ENCODE data around the gene KLHL21.

DNA sequence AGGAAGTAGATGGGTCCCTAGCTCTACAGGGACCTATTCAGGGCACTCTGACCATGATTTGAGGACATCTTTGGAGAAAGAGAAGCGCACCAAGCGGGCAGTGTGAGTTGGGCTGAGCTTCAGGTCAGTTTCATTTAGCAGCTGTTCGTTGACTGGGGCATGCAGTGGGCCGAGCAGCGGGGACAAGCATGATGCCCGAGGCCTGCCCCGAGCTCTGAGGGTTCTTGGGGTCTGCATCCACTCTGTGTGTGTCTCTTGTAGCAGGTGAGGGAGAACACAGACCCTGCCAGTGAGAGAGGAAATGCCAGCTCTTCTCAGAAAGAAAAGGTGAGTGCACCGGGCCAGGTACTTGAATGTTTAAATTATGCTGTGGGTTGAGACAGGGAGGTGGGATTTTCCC is 27.4 kb upstream of the KLHL21 start:
- TF ChIP-seq GATA3 (IDR thresholded peaks at IDR 0.05; ENCODE audit: low read depth, low read length) (no peak), GATA2 (IDR thresholded peaks at IDR 0.05; ENCODE audit: low read depth, low read length) (no peak)
